DND-41 (cell line): ENCODE measurements around the gene RPA4.

Experiments
- ATAC-seq: fragments of 200-7000 bp; cut with Tn5 transposase; 3 replicates; pipeline ENCODE4 v1.9.1; 2021; ENCODE audit warnings: low read depth; ENCODE audit not compliant: insufficient read depth
- DNase-seq: peaks from one replicate; pipeline ENCODE4 v3.0.0-alpha.2; 2020
- H2AFZ ChIP-seq: 2 replicates; pipeline ENCODE4 v1.6.0; 2012; ENCODE audit warnings: low read depth, low read length
- H3K27ac ChIP-seq: 2 replicates; pipeline ENCODE4 v1.5.1; 2012; ENCODE audit warnings: low read length, inconsistent platforms
- H3K27me3 ChIP-seq: fragments of 200-600 bp; sonication (generic); 2 replicates; pipeline ENCODE4 v1.6.0; 2012; ENCODE audit warnings: low read length, mild to moderate bottlenecking, inconsistent platforms; ENCODE audit not compliant: insufficient read depth, poor library complexity
- H3K36me3 ChIP-seq: 2 replicates; pipeline ENCODE4 v1.5.1; 2012; ENCODE audit warnings: low read length, inconsistent platforms; ENCODE audit not compliant: insufficient read depth
- H3K4me1 ChIP-seq: 2 replicates; pipeline ENCODE4 v1.5.1; 2012; ENCODE audit warnings: mild to moderate bottlenecking, low read length; ENCODE audit not compliant: insufficient read depth
- H3K4me2 ChIP-seq: 2 replicates; pipeline ENCODE4 v1.6.0; 2012; ENCODE audit warnings: mild to moderate bottlenecking, moderate library complexity, low read length, inconsistent platforms; ENCODE audit not compliant: insufficient read depth
- H3K4me3 ChIP-seq, 2 experiments: fragments of 200-600 bp in 1 of 2; shearing (Covaris generic) in 1 of 2; 2 replicates each; pipeline ENCODE4 v1.5.1; 2012 to 2016; ENCODE audit warnings: inconsistent platforms in 2 of 2, low read length in 2 of 2, mild to moderate bottlenecking in 2 of 2, low read depth in 1 of 2, moderate library complexity in 1 of 2
- H3K79me2 ChIP-seq: 2 replicates; pipeline ENCODE4 v1.6.0; 2012; ENCODE audit warnings: low read length, inconsistent platforms; ENCODE audit not compliant: insufficient read depth
- H3K9ac ChIP-seq: 2 replicates; pipeline ENCODE4 v1.6.0; 2012; ENCODE audit warnings: low read depth, mild to moderate bottlenecking, inconsistent platforms, low read length, moderate library complexity
- H3K9me3 ChIP-seq: 2 replicates; pipeline ENCODE4 v1.5.1; 2012; ENCODE audit warnings: low read length, moderate library complexity, mild to moderate bottlenecking, inconsistent platforms; ENCODE audit not compliant: insufficient read depth, severe bottlenecking
- H4K20me1 ChIP-seq: 2 replicates; pipeline ENCODE4 v1.6.0; 2012; ENCODE audit warnings: low read length; ENCODE audit not compliant: insufficient read depth
- CTCF ChIP-seq: IDR thresholded peaks from 2 replicates; pipeline ENCODE4 v1.5.1; 2012; ENCODE audit warnings: borderline replicate concordance, low read length, moderate library complexity, mild to moderate bottlenecking; ENCODE audit not compliant: poor library complexity, severe bottlenecking; ENCODE audit errors: extremely low read depth
- EZH2 ChIP-seq: IDR thresholded peaks from 3 replicates; pipeline ENCODE4 v1.6.1; 2012; ENCODE audit warnings: borderline replicate concordance, low read depth, mild to moderate bottlenecking, moderate library complexity, low read length, inconsistent platforms; ENCODE audit not compliant: severe bottlenecking

Gene RPA4, protein sequence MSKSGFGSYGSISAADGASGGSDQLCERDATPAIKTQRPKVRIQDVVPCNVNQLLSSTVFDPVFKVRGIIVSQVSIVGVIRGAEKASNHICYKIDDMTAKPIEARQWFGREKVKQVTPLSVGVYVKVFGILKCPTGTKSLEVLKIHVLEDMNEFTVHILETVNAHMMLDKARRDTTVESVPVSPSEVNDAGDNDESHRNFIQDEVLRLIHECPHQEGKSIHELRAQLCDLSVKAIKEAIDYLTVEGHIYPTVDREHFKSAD

GRCh38 chrX:96883608-96884007, at the start of gene RPA4:
Gene RPA4, plus strand, starts transcription at chrX:96883908. Its CDS starts 403 bp downstream, at chrX:96884311.
- ATAC-seq (no peak), DNase-seq (no peak)
- Histone ChIP-seq H4K20me1 (no peaks in the 10 kb centered on the region), H3K27me3 (no peaks in the 10 kb centered on the region), H3K9ac (no peak within 1 kb of the TSS), H3K79me2 (no peaks in the 10 kb centered on the region), H3K4me1 (no peaks in the 10 kb centered on the region), H3K27ac (no peak within 1 kb of the TSS), H3K4me3 (no peak within 1 kb of the TSS), H3K36me3 (peaks cover 5% of the 10 kb centered on the region; the same call in 1 of the 2 replicates), H2AFZ (no peak within 1 kb of the TSS), H3K4me2 (no peak within 1 kb of the TSS), H3K9me3 (no peaks in the 10 kb centered on the region)
- TF ChIP-seq CTCF (no peak), EZH2 (no peak)

- Histone ChIP-seq H3K9me3 (no peaks in the 10 kb centered on the region), H3K36me3 (no peaks in the 10 kb centered on the region), H3K27me3 (no peaks in the 10 kb centered on the region), H3K27ac (no peak overlapping the region), H3K4me2 (no peak overlapping the region), H4K20me1 (no peaks in the 10 kb centered on the region), H3K79me2 (no peaks in the 10 kb centered on the region), H3K4me3 (no peak overlapping the region), H3K9ac (no peak overlapping the region), H2AFZ (no peak overlapping the region), H3K4me1 (no peaks in the 10 kb centered on the region)
- ATAC-seq (no peak), DNase-seq (no peak)
- no peak for TF ChIP-seq CTCF
- TF ChIP-seq EZH2: no peak
These were observed 49.6 kb upstream of the RPA4 start for GRCh38 chrX:96834137-96834536.

GRCh38 chrX:96835660-96836289, 47.9 kb upstream of the RPA4 start:
- Histone ChIP-seq H3K27ac (no peak overlapping the region), H3K36me3 (no peaks in the 10 kb centered on the region), H3K4me1 (no peaks in the 10 kb centered on the region), H3K27me3 (no peaks in the 10 kb centered on the region), H3K4me3 (no peak overlapping the region), H4K20me1 (no peaks in the 10 kb centered on the region), H3K9me3 (no peaks in the 10 kb centered on the region), H3K9ac (no peak overlapping the region), H2AFZ (no peak overlapping the region), H3K79me2 (no peaks in the 10 kb centered on the region), H3K4me2 (no peak overlapping the region)
- no peak for TF ChIP-seq CTCF
- TF ChIP-seq EZH2: no peak
- ATAC-seq: no peak
- DNase-seq: no peak
